ENCODE results near the gene HARBI1. TPM values are rescaled to one million over a fixed set of nuclear protein-coding genes. Genes with fewer than 3 reads are reported as not detected.

HARBI1 gene
- total RNA-seq, 1 experiment from 2014 or later: 4.4 TPM

DNA sequence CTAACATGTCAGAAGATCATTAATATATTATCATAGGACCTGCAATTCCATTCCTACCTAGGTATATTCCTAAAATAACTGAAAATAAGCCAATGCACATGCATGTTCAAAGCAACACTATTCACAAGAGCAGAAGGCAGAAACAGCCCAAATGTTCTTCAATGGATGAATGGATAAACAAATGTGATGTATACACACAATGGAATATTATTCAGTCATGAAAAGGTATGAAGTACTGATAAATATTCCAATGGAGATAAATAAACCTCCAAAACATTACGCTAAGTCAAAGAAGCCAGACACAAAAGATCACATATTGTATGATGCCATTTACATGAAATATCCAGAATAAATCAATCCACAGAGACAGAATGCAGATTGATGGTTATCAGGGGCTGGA, 40.0 kb downstream of the HARBI1 start:
- no peak overlapping the region for H3K27ac Mint-ChIP-seq
- CTCF ChIA-PET: no interaction called here
- H3K9me3 Mint-ChIP-seq: peaks cover 11% of the 10 kb centered on the region

DNA sequence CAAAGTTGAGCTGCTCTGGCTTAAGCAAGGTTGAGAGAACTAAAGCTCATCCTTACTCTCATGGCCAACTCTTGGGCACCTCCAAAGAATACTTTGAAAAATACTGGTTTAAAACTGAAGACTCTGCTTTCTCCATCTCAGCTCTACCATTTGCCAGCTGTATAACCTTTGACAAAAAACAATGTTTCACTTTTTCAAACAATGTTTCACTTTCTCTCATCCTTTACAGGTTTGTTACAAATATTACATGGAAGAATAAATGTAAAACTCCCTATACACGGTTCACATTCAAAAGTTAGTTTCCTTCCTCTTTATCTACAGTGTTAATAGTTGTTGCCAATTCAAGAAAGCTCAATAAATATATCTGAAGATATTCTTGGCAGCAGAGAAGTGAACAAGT, 42.4 kb downstream of the HARBI1 start:
- CTCF ChIA-PET: no interaction called here
- TF ChIP-seq, protein P1, sequence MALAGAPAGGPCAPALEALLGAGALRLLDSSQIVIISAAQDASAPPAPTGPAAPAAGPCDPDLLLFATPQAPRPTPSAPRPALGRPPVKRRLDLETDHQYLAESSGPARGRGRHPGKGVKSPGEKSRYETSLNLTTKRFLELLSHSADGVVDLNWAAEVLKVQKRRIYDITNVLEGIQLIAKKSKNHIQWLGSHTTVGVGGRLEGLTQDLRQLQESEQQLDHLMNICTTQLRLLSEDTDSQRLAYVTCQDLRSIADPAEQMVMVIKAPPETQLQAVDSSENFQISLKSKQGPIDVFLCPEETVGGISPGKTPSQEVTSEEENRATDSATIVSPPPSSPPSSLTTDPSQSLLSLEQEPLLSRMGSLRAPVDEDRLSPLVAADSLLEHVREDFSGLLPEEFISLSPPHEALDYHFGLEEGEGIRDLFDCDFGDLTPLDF (CRISPR knock-in tag; IDR thresholded peaks at IDR 0.05): no peak
- TF ChIP-seq, protein P2, sequence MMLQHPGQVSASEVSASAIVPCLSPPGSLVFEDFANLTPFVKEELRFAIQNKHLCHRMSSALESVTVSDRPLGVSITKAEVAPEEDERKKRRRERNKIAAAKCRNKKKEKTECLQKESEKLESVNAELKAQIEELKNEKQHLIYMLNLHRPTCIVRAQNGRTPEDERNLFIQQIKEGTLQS (CRISPR knock-in tag; conservative IDR thresholded peaks at IDR 0.05): no peak
- TF ChIP-seq TEAD1 (CRISPR knock-in tag; IDR thresholded peaks at IDR 0.05) (no peak), ELF4 (CRISPR knock-in tag; IDR thresholded peaks at IDR 0.05; ENCODE audit: low read depth) (no peak), MXD4 (CRISPR knock-in tag; IDR thresholded peaks at IDR 0.05; ENCODE audit: borderline replicate concordance) (no peak), IRF2 (CRISPR knock-in tag; IDR thresholded peaks at IDR 0.05; ENCODE audit: borderline replicate concordance, low read depth) (no peak), SOX15 (CRISPR knock-in tag; IDR thresholded peaks at IDR 0.05) (no peak), GTF2I (CRISPR knock-in tag; conservative IDR thresholded peaks at IDR 0.05) (no peak), NFE2L1 (CRISPR knock-in tag; IDR thresholded peaks at IDR 0.05) (no peak), NFATC4 (CRISPR knock-in tag; IDR thresholded peaks at IDR 0.05) (no peak), CBFB (CRISPR knock-in tag; IDR thresholded peaks at IDR 0.05; ENCODE audit: low read depth) (no peak)
- TF ChIP-seq, protein P3, sequence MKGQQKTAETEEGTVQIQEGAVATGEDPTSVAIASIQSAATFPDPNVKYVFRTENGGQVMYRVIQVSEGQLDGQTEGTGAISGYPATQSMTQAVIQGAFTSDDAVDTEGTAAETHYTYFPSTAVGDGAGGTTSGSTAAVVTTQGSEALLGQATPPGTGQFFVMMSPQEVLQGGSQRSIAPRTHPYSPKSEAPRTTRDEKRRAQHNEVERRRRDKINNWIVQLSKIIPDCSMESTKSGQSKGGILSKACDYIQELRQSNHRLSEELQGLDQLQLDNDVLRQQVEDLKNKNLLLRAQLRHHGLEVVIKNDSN (CRISPR knock-in tag; IDR thresholded peaks at IDR 0.05): no peak
- TF ChIP-seq, protein P4, sequence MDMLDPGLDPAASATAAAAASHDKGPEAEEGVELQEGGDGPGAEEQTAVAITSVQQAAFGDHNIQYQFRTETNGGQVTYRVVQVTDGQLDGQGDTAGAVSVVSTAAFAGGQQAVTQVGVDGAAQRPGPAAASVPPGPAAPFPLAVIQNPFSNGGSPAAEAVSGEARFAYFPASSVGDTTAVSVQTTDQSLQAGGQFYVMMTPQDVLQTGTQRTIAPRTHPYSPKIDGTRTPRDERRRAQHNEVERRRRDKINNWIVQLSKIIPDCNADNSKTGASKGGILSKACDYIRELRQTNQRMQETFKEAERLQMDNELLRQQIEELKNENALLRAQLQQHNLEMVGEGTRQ (CRISPR knock-in tag; IDR thresholded peaks at IDR 0.05): no peak
- TF ChIP-seq, protein P5, sequence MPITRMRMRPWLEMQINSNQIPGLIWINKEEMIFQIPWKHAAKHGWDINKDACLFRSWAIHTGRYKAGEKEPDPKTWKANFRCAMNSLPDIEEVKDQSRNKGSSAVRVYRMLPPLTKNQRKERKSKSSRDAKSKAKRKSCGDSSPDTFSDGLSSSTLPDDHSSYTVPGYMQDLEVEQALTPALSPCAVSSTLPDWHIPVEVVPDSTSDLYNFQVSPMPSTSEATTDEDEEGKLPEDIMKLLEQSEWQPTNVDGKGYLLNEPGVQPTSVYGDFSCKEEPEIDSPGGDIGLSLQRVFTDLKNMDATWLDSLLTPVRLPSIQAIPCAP (CRISPR knock-in tag; IDR thresholded peaks at IDR 0.05): no peak
- Mint-ChIP-seq H3K36me3 (peaks cover 11% of the 10 kb centered on the region), H3K4me3 (no peak overlapping the region), H3K27me3 (ENCODE audit: low read depth) (no peaks in the 10 kb centered on the region), H3K27ac (no peak overlapping the region), H3K9me3 (peaks cover 11% of the 10 kb centered on the region), H3K4me1 (no peaks in the 10 kb centered on the region)
- POLR2A ChIA-PET: interaction anchor here (0.6 kb wide), 2 partner anchors 25 to 1104 kb away, joined by 3 to 5 read pairs; no protein-coding TSS in a partner anchor
- DNase-seq (ENCODE audit: low spot score): no peak
- ATAC-seq: no peak

More for the DNA sequence above, 40.0 kb downstream of the HARBI1 start:
- TF ChIP-seq, protein P6, sequence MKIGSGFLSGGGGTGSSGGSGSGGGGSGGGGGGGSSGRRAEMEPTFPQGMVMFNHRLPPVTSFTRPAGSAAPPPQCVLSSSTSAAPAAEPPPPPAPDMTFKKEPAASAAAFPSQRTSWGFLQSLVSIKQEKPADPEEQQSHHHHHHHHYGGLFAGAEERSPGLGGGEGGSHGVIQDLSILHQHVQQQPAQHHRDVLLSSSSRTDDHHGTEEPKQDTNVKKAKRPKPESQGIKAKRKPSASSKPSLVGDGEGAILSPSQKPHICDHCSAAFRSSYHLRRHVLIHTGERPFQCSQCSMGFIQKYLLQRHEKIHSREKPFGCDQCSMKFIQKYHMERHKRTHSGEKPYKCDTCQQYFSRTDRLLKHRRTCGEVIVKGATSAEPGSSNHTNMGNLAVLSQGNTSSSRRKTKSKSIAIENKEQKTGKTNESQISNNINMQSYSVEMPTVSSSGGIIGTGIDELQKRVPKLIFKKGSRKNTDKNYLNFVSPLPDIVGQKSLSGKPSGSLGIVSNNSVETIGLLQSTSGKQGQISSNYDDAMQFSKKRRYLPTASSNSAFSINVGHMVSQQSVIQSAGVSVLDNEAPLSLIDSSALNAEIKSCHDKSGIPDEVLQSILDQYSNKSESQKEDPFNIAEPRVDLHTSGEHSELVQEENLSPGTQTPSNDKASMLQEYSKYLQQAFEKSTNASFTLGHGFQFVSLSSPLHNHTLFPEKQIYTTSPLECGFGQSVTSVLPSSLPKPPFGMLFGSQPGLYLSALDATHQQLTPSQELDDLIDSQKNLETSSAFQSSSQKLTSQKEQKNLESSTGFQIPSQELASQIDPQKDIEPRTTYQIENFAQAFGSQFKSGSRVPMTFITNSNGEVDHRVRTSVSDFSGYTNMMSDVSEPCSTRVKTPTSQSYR (CRISPR knock-in tag; IDR thresholded peaks at IDR 0.05): no peak
- no peak for TF ChIP-seq GABPB1 (CRISPR knock-in tag; IDR thresholded peaks at IDR 0.05)
- TF ChIP-seq FOXK1 (CRISPR knock-in tag; IDR thresholded peaks at IDR 0.05): no peak
- TF ChIP-seq, protein P2 (CRISPR knock-in tag; conservative IDR thresholded peaks at IDR 0.05): no peak
- no peak for TF ChIP-seq RORB (CRISPR knock-in tag; IDR thresholded peaks at IDR 0.05)
- TF ChIP-seq, protein P4 (CRISPR knock-in tag; IDR thresholded peaks at IDR 0.05): no peak
- TF ChIP-seq MXD4 (CRISPR knock-in tag; IDR thresholded peaks at IDR 0.05; ENCODE audit: borderline replicate concordance): no peak
- no peak for TF ChIP-seq SMAD3 (CRISPR knock-in tag; IDR thresholded peaks at IDR 0.05; ENCODE audit: borderline replicate concordance)
- no peak for TF ChIP-seq NFYB (CRISPR knock-in tag; conservative IDR thresholded peaks at IDR 0.05; ENCODE audit: low read depth)
- no peak for TF ChIP-seq HMGA2 (CRISPR knock-in tag; IDR thresholded peaks at IDR 0.05)
- no peaks in the 10 kb centered on the region for H3K4me1 Mint-ChIP-seq
- H3K36me3 Mint-ChIP-seq: peaks cover 12% of the 10 kb centered on the region
- DNase-seq (ENCODE audit: low spot score) (no peak), ATAC-seq (no peak)
- no peaks in the 10 kb centered on the region for H3K27me3 Mint-ChIP-seq (ENCODE audit: low read depth)
- POLR2A ChIA-PET: no interaction called here
- no peak overlapping the region for H3K4me3 Mint-ChIP-seq
